GM19452 (cell line): ENCODE data around the gene WDFY3.

Experiments used
- ATAC-seq: cut with Tn5 transposase; IDR thresholded peaks from one replicate; pipeline ENCODE4 v1.9.1; 2021; ENCODE audit not compliant: unreplicated experiment

WDFY3 gene

DNA sequence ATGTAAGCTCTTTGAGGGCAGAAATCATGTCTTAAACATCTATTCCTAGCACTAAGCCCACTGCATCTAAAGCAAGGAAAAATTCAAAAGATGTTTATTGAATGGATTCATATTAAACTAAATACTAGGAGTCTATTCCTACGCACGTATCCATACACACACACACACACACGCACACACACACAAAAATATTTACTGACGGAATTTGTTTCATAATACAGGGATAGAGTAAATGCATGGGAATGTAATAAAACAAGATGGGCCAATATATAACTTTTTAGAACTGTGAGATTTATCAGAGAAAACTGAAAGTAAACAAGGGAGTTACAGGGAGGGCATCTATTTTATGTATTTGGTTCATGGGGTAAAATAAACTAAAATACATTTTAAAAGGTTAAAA, 57.6 kb downstream of the WDFY3 start:
- ATAC-seq: no peak

DNA sequence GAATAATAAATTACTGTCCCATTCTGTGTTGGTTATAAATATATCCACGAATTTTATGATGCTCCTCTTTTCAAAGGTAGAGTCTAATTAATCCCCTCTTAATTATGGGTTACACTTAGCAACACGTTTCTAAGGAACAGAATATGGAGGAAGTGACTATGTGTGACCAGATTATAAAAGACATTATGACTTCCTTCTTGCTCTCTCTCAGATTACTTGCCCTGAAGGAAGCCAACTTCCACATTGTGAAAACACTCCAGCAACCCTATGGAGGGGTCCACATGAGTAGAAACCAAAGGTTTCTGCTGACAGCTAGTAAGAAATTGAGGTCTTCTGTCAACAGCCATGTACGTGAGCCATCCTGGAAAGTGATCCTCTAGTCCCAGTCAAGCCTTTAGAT, 59.3 kb downstream of the WDFY3 start:
- ATAC-seq: no peak

GRCh38 chr4:84905646-84906045, 60.8 kb downstream of the WDFY3 start:
- no peak for ATAC-seq

DNA sequence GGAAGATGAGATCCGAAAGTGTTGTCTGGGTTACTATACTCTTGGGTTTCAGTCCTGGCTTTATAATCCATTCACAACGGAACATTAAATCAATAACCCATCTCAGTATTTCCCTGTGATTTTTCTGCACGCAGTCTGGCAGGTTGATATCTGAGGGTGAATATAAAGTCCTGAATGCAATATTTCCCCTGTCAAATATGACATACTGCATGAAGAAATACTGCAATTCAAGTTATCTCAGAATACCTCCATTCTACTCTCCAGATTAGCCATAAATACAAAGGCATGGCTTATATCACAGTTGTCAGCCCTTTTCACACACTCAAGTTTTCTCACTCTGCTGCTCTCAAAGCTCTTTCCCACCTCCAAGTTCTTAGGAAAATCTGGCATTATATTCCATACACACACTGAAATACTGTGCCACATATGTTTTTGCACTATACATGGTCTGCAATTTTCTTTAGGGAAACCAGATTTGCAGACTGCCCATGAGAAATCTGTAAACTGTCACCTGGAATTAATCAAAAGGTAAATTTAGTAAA, 64.7 kb downstream of the WDFY3 start:
- no peak for ATAC-seq

DNA sequence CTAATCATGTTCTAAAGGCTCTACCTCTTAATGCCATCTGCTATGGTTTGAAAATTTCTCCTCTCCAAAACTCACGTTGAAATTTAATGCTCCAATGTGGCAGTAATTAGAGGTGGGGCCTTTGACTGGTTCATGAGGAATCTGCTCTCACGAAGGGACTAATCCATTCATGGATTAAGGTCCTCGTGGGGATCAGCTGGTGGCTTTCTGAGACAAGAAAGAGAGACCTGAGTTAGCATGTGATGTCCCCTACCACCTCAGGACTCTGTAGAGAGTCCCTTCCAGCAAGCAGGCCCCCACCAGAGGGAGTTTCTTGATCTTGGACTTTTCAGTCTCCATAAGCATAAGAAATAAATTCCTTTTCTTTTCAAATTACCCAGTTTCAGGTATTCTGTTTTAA, 65.3 kb downstream of the WDFY3 start:
- ATAC-seq: no peak

DNA sequence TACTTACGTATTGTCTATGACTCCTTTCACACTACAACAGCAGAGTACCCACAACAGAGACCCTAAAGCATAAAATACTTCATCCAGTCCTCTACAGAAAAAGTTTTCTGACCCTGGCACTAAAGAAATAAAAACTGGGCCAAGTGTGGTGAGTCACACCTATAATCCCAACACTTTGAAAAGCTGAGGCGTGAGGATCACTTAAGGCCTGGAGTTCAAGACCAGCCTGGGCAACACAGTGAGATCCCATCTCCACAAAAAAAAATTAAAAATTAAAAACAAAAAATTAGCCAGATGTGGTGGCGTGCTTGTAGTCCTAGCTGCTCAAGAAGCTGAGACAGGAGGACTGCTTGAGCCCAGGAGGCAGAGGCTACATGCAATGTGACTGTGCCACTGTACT, 66.9 kb downstream of the WDFY3 start:
- no peak for ATAC-seq

- no peak for ATAC-seq
These were observed 69.0 kb downstream of the WDFY3 start for GRCh38 chr4:84897516-84897915.

DNA sequence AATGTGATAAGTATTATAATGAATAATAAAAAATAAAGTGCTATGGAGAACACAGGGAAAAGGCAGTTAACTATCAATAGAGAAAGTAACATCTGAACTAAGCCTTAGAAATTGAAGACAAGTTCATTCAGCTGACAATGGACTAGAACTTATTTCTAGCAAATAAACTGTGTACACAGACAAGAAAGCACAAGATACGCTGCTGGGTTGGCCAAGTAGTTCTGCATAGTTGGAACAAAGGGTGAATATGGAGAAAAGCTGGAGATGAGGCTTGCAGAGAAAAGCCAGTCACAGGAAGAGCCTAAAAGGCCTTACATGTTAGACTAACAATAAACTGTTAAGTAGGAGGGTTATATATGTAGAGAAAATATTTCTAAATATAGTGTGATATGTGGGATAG, 71.2 kb downstream of the WDFY3 start:
- no peak for ATAC-seq

DNA sequence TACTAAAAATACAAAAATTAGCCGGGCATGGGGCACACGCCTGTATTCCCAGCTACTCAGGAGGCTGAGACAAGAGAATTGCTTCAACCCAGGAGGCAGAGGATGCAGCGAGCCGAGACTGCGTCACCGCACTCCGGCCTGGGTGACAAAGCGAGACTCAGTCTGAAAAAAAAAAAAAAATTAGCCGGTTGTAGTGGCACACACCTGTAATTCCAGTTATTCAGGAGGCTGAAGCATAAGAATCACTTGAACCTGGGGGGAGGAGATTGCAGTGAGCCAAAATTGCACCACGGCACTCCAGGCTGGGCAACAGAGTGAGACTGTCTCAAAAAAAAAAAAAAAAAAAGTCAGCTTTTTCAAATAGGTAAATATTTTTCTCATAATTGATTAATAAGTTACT, 71.9 kb downstream of the WDFY3 start:
- no peak for ATAC-seq

- ATAC-seq: no peak
These were observed 73.5 kb downstream of the WDFY3 start for GRCh38 chr4:84892950-84893349.

GRCh38 chr4:84887824-84888223, 78.7 kb downstream of the WDFY3 start:
- ATAC-seq: no peak

GRCh38 chr4:84879651-84880200, 86.8 kb downstream of the WDFY3 start:
- ATAC-seq: no peak

DNA sequence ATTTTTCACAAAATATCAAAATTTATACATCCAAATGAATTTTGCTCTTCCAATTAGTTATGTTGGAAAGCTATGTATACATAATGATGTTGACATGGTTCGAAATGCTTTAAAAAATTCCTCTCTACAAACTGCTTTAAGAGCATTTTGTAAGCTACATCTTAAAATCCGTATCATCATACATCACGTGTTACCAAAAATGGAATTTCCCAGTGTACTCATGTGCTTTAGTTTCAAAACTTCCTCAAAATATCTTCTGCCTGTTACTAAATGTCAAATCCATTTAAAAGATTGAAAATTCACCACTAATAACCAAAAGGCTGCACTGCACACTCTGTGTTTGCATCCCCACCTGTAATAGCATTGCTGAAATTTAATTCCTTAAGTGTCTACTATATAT, 87.9 kb downstream of the WDFY3 start:
- no peak for ATAC-seq

DNA sequence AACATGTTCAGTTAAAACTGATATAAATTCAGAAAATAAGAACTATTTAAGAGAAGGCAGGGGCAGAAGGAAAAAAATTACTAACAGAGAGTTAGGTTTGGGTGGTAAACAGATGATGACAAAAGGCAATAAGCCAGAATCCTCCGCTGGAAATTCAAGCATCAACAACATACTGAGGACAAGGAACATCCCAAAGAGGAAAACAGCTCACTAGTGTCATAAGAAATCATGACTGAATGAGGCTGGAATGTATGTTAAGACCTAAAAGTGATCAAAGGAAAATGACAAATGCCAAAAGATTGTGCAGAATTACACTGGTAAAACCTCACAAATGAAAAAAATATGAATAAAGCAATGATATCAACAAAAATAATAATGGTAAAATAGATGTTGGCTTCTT, 88.4 kb downstream of the WDFY3 start:
- ATAC-seq: no peak

GRCh38 chr4:84877051-84877833, 89.2 kb downstream of the WDFY3 start:
- ATAC-seq: no peak

DNA sequence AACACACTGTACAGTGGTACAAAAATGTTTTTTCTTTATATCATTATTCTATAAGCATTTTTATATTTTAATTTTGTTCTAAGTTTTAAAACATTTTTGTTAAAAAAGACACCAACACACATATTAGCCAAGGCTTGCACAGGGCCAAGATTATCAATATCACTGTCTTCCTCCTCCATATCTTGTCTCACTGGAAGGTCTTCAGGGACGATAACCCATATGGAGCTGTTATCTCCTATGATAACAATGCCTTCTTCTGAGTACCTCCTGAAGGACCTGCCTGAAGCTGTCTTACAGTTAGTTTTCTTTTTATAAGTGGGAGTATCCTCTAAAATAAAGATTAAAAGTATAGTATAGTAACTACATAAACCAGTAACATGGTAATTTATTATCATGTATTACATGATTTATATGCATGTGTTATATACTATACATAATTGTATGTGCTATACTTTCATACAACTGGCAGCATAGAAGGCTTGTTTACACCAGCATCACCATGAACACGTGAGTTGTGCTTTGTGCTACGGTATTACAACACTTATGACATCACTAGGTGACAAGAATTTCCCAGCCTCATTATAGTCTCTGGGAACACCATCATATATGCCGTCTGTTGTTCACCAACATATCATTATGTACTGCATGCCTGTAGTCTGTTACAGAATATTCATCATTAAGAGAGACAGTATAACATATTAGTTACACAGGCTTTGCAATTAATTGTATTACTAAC, 90.7 kb downstream of the WDFY3 start:
- no peak for ATAC-seq

- ATAC-seq: no peak
These were observed 91.9 kb downstream of the WDFY3 start for GRCh38 chr4:84874619-84875018.

- ATAC-seq: no peak
These were observed 95.9 kb downstream of the WDFY3 start for GRCh38 chr4:84870398-84871163.

- no peak for ATAC-seq
These were observed 100.2 kb downstream of the WDFY3 start for GRCh38 chr4:84866295-84866694.

GRCh38 chr4:84865600-84865999, 100.9 kb downstream of the WDFY3 start:
- ATAC-seq: no peak

- ATAC-seq: no peak
These were observed 104.4 kb downstream of the WDFY3 start for GRCh38 chr4:84862064-84862463.
